Uterus (tissue), 2 donors: ENCODE results near the gene SPNS2.

Source experiments
- POLR2A ChIP-seq, 2 donors: fragments of 450-650 bp; IDR thresholded peaks; one replicate each; pipeline ENCODE4 v1.6.1; 2016; ENCODE audit warnings: antibody characterized with exemption in 2 of 2, mild to moderate bottlenecking in 1 of 2, moderate library complexity in 1 of 2
- TF ChIP-seq, protein P1 (sequence below), 4 experiments: fragments of 200-600 bp in 2 of 4; fragments of 450-650 bp in 2 of 4; sonication (generic) in 2 of 4; IDR thresholded peaks; one replicate each; pipeline ENCODE4 v1.5.1; 2016 to 2019; ENCODE audit warnings: antibody characterized with exemption in 4 of 4, mild to moderate bottlenecking in 2 of 4, moderate library complexity in 1 of 4

GRCh38 chr17:4478318-4478830 lies 20.3 kb upstream of the SPNS2 start:
- TF ChIP-seq, protein P1, sequence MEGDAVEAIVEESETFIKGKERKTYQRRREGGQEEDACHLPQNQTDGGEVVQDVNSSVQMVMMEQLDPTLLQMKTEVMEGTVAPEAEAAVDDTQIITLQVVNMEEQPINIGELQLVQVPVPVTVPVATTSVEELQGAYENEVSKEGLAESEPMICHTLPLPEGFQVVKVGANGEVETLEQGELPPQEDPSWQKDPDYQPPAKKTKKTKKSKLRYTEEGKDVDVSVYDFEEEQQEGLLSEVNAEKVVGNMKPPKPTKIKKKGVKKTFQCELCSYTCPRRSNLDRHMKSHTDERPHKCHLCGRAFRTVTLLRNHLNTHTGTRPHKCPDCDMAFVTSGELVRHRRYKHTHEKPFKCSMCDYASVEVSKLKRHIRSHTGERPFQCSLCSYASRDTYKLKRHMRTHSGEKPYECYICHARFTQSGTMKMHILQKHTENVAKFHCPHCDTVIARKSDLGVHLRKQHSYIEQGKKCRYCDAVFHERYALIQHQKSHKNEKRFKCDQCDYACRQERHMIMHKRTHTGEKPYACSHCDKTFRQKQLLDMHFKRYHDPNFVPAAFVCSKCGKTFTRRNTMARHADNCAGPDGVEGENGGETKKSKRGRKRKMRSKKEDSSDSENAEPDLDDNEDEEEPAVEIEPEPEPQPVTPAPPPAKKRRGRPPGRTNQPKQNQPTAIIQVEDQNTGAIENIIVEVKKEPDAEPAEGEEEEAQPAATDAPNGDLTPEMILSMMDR (IDR thresholded peaks at IDR 0.05): no peak
- TF ChIP-seq POLR2A (IDR thresholded peaks at IDR 0.05): no peak
